GM18867 (cell line): ENCODE data around the gene MRPL14.

Experiments
- ATAC-seq: cut with Tn5 transposase; IDR thresholded peaks from one replicate; pipeline ENCODE4 v1.9.1; 2021; ENCODE audit warnings: mild to moderate bottlenecking, moderate library complexity; ENCODE audit not compliant: unreplicated experiment

Gene MRPL14

GRCh38 chr6:44081753-44082152 lies 45.5 kb downstream of the MRPL14 start:
- ATAC-seq = no peak

- ATAC-seq = no peak
Observed at GRCh38 chr6:44080561-44081521, 46.4 kb downstream of the MRPL14 start.

- no peak for ATAC-seq
Observed at GRCh38 chr6:44079672-44080071, 47.6 kb downstream of the MRPL14 start.

GRCh38 chr6:44078827-44079671 lies 48.2 kb downstream of the MRPL14 start:
- ATAC-seq = no peak

GRCh38 chr6:44078219-44078826 lies 48.9 kb downstream of the MRPL14 start:
- no peak for ATAC-seq

- no peak for ATAC-seq
Observed at GRCh38 chr6:44077214-44077946, 49.9 kb downstream of the MRPL14 start.

GRCh38 chr6:44076356-44077213 lies 50.7 kb downstream of the MRPL14 start:
- no peak for ATAC-seq

- no peak for ATAC-seq
Observed at GRCh38 chr6:44075647-44076355, 51.5 kb downstream of the MRPL14 start.

GRCh38 chr6:44074813-44075646 lies 52.2 kb downstream of the MRPL14 start:
- no peak for ATAC-seq

- no peak for ATAC-seq
Observed at GRCh38 chr6:44074439-44074812, 52.8 kb downstream of the MRPL14 start.

- peak; percentile 3 for ATAC-seq
Observed at GRCh38 chr6:44073612-44074438, 53.4 kb downstream of the MRPL14 start.

GRCh38 chr6:44072959-44073611 lies 54.2 kb downstream of the MRPL14 start:
- peak; percentile 57 for ATAC-seq

GRCh38 chr6:44072452-44072958 lies 54.7 kb downstream of the MRPL14 start:
- ATAC-seq = peak; percentile 0

GRCh38 chr6:44071670-44072451 lies 55.4 kb downstream of the MRPL14 start:
- ATAC-seq = no peak

- no peak for ATAC-seq
Observed at GRCh38 chr6:44068607-44069296, 58.5 kb downstream of the MRPL14 start.
